NCI-H2227 (cell line): ENCODE data around the gene MTHFD1L.
"Not testable (repeated sequence)": the region's sequence is repeated elsewhere in the genome, so short reads cannot be mapped to it uniquely, and the experiment has no call there.

Source experiments
- DNase-seq: peaks from one replicate; lab custom pipeline; 2025; ENCODE audit not compliant: unreplicated experiment; lab: John Stamatoyannopoulos, UW

MTHFD1L gene

DNA sequence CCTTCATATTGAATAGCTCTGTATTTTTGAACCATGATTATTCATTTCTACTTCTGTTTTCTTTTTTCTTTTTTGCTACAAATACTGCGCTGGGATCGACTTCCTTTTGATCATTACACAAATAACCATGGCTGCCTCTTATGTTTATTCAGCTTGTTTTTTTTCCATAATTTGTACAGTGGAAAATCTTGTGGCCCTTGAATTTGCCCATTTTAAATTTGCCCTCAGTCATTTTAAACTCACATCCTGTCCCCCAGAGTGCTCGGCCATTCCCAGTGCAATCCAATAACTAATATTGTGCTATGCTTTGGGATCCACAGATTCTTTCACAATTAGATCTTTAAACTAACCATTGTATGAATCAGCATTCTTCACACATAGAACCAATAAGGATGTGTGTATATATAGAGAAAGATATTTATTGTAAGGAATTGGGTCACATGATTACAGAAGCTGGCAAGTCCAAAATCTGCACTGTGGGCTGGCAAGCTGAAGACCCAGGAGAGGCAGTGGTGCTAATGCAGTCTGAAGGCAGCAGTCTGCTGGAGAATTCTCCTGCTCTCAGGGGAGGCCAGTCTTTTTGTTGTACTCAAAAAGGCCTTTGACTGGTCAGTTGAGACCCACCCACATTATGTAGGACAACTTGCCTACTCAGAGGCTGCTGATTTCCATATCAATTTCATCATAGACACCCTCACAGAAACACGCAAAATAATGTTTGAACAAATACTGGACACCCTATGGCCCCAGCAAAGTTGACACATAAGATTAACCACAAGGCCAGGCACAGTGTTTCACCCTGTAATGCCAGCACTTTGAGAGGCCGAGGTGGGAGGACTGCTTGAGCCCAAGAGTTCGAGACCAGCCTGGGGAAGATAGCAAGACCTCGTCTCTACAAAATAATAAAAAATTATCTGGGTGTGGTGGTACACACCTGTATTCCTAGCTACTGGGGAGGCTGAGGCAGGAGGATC, 147.1 kb downstream of the MTHFD1L start:
- DNase-seq: no peak

DNA sequence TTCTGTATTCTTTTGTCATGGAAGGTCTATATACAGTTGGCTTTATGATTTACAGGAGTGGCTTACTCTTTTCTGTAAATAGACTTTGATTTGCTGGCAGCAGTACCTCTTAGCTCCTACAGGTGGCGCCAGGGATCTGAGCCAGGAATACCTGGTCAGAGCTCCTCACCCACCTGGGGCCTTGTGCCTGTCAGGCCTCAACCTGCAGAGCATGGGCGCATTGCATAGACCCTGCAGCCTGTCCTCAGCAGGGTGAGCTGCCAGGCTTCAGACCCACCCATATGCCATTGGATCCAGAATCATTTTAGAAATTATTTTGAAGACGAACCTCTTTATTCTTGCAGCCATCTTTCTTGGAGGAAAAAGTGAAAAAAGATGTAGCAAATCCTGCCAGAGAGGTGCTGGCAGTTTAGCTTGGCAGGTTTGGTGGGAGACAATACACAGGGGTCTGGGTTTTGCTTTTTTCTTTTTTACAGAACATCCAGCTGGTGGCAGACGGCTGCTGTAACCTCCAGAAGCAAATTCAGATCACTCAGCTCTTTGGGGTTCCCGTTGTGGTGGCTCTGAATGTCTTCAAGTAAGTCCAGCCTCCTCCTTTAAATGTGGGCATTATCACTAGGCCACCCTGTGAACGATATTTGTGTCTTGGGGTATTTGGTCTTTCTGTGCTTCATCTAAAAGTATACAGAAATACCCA, 149.1 kb downstream of the MTHFD1L start:
- DNase-seq: peak; percentile 69

DNA sequence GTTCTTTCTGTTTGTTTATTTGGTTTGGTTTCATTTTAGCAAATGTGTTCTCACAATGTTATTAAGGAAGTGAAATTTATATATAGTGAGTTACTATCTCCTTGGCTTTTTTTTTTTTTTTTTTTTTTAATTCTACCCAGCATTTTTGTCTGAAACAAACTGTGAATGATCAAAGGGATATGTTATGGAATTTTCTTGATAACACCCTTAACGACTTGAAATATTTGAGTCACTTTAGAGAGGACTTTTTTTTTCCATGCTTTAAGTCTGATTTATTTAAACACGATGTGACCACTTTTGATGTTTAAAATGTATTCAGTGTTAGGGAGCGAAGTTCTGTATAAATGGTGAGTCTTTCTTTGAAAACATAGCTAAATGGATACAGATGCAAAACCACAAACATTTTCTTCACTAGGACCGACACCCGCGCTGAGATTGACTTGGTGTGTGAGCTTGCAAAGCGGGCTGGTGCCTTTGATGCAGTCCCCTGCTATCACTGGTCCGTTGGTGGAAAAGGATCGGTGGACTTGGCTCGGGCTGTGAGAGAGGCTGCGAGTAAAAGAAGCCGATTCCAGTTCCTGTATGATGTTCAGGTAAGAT, 149.7 kb downstream of the MTHFD1L start:
- no peak for DNase-seq

DNA sequence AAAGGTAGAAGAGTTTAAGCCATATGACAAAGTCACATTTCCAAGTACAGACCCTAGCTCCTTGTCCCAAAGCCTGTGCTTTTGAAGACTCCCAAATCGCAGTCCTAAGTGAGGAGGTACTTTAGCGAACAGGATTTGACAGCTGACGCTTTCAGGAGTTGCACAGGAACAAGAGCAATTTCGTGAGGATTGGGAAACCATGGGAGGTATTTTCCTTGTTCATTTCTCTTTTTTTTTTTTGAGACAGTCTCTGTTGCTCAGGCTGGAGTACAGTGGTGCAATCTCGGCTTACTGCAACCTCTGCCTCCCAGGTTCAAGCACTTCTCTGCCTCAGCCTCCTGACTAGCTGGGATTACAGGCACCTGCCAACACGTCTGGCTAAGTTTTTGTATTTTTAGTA, 150.6 kb downstream of the MTHFD1L start:
- no peak for DNase-seq

DNA sequence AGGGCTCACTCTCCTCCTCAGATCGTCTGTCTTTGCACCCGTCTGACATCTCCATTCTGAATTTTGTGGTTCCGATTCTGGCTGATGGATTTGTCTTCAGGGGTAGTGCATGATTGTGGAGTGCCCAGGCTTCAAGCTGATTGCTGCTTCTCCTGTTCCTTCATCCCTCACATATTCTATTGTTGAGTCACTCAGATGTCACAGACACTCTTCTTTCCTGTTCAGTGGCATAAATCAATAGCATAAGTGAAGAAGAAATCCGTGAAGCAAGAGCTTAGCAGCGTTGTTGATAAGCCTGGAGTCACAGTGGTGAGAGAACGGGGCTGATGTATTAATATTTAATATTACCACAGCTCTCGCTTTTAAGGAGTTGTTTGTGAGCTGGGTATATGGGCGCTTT, 152.5 kb downstream of the MTHFD1L start:
- DNase-seq: no peak

DNA sequence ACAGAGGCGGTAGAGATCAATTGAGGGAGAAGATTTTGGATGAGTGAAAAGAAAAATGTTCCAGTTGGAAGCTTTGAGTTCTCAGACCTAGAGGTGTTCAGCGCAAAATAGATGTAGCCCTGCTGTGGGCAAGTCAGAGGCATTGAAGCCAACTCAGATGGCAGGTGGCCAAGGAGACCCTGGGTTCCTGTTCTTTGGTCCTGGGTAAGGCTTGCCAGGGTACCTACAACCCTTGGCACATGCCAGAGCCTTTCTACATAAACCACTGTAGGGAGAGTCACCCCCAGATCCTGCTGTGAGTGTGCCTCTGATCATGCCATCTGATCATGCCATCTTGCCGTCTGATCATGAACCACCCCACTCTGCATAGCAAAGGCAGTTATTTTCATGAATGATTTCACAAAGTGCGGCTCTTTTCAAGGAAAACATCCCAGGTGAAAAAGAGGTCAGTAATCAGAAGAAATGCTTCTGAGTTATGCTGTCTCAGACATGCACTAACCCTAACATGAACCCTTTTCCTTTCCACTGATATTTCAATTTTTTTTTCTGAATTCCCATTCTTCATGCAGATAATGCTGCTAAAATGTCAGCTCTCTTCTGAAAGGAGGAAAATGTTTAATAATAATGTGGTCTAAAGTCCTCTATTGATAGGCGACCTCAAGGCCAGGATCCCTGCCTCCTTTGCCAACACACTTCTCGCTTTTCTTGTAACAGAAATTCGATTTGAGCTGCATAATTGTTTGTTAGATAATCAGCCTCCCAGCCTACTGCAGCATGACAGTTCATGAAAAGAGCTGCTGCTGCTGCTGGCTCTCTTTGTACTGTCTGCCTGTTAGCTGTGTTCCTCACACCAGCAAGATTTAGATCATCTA, 153.6 kb downstream of the MTHFD1L start:
- no peak for DNase-seq

DNA sequence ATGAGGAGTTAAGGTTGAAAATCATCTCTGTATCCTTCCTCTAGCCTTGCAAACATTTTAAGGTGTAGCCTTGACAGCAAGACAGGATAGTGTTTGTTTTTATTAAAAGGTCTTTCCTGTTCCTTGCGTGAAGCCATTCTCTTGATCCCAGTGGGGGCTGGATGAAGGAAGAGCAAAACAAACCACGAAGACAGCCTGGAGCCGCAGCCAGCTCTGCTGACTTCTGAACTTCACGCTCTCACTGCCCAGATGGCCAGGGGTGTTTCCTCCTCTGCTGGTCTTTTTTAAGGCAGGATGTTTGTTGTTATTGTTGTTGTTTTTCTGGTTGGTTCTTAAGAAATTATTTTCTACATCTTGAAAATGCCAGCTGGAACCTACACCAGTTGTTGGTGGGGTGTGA, 156.4 kb downstream of the MTHFD1L start:
- DNase-seq: no peak

DNA sequence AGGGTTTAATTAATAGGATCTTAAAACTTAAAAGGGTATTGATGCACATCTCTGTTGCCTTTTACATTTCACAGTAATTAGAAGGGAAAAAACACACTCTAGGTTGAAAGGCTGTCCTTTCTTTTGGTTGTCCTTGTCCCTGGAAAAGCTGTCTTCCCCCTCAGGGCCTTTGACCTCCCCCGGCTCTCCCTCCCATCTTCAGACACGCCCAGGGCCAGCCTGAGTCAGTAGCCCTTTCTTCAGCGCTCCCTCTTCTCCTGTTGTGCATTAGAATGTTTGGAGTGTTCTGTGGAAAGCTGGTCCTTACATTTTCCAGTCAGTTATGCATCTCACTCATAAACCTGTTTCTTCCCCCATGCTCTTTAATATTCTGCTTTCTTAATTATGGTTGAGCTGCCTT, 157.0 kb downstream of the MTHFD1L start:
- no peak for DNase-seq

DNA sequence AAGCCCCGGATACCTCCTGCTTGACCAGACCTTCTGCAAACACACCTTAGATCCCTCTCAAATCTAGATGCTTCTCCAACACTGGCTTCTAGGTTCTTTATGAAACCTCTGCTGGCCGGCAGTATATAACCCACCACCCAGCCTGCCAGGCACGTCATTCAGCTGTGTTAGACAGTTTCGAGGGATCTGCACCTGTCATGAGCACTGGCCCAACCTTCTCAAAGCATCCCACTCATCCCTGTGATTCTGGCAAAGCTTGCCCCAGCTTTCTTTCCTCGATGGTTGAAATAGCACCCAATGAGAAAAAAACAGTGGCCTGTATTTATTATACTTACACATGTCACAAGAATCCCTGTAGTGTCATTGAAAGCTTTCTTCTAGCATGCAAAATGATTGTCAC, 157.8 kb downstream of the MTHFD1L start:
- no peak for DNase-seq

DNA sequence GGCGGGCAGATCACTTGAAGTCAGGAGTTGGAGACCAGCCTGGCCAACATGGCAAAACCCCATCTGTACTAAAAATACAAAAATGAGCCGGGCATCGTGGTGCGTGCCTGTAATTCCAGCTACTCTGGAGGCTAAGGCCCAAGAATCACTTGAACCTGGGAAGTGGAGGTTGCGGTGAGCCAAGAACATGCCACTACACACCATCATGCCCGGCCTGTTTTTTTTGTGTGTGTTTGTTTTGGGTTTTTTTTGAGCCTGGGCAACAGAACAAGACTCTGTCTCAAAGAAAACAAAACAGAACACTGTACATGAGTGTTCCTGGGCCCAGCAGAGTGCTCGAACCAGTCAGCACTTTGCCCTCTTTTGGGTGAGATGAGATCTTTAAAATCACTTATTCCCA, 159.1 kb downstream of the MTHFD1L start:
- DNase-seq: no peak

DNA sequence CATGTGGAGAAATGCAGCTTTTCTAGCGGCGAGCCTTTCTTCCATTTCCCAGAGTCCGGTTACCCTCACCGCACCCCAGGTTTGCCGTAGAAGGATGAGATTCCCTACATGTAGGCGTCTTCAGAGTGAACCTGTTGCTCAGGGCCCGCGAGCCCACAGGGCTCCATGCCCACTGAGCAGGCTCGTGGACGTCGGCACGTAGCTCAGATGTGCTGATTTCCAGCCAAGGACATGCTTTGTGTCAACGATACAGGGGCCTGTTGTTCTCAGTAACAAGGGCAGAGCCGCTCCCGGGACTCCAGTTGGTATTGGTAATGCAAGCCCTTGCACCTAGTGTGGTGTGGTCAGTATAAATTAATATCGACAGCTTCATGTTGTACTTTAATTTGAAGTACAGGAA, 159.6 kb downstream of the MTHFD1L start:
- DNase-seq: no peak

DNA sequence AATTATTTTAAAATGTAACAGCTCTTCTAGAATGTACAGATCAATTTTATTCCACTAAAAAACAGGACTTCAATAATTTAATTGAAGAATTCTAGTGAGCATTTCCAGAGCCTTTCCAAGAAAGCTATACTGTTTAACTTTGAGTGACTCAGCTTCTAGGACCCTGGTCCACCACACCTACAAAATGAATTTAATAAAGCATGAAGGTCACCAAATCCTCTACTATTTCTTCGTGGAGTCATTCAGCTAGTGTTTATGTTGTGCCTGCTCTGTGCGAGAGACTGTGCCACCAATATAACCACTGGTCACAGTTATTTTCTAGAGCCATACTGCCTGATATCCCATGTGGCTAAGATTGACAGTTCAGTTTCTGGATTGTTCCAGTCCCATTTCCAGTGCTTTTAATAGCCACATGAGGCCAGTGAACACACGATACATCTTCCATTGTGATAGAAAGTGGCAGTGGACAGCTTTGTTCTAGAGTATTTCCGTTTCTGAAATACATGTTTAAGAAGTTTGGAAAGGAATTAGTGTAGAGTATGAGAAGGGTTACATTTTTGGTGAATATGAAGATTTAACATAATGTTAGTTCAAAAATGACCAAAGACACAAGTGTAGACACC, 160.7 kb downstream of the MTHFD1L start:
- DNase-seq: no peak

DNA sequence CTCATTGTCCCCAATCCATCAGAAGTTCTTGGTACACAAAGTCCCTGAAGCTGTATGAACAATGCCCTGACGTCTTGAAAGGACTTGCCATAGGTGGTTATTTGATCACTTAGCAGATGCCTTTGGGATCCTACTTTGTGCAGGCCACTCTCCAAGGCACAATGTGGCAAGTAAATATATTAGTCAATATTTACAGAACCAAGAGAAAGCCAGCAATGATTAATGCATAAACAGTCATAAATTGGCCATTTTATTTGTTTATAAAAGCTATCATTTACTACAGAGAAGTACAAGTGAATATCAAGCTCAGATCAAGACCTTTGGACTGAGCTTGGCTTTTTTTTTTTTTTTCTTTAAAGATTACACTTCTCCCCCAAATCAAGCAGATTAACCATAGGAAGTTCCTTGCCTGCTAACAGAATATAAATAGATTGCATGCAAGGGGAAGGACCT, 161.8 kb downstream of the MTHFD1L start:
- DNase-seq: no peak

DNA sequence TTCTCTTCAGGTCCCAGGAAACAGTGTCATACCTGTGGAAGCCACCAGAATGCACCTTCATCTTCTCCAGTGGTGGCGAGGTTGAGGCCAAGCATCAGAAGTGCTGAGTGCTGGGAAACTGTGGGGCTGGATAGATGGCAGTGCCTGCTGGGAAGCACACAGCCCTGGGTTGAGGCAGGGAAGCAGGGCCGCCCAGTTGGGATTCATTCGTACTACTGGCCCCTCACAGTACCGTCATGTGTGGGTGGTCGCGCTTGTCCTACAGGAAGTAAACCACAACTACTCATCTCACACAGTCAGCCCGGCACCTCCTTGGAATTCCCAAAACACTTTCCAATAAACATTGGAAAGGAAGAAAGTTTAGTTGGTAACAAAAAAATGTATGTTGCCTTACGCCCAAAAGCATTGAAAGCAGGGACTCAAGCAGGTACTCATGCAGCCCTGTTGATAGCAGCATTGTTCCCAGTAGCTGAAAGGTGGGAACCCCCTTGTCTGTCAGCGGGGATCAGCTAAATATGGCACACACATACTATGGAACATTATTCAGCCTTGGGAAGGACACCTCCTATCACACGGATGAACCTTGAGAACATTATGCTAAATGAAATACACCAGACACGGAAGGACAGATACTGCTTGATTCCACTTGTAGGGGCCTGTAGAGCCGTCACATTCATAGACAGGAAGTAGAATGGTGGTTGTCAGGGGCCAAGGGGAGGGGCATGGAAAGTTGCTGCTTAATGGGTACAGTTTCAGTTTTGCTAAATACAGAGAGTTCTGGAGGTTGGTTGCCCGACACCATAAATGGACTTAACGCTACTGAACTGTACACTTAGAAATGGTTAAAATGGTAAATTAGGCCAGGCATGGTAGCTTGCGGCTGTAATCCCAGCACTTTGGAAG, 162.7 kb downstream of the MTHFD1L start:
- no peak for DNase-seq

DNA sequence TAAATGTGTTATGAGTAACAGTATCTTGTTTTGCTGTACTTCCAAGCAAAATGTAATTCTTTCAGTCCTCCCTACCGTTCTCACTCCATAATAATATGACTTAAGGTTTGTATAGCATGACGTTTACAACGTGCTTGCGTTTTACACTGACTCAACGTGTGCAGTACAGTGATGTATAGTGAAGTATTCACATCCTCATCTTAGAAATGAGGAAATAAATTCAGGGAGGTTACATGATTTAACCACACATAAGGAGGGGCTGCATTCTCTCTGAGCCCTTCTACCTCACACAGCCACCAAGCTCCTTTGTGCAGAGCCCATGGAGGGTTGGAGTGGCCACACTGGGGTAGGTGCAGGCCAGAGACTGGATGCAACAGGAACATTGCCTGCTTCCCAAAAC, 164.5 kb downstream of the MTHFD1L start:
- no peak for DNase-seq

DNA sequence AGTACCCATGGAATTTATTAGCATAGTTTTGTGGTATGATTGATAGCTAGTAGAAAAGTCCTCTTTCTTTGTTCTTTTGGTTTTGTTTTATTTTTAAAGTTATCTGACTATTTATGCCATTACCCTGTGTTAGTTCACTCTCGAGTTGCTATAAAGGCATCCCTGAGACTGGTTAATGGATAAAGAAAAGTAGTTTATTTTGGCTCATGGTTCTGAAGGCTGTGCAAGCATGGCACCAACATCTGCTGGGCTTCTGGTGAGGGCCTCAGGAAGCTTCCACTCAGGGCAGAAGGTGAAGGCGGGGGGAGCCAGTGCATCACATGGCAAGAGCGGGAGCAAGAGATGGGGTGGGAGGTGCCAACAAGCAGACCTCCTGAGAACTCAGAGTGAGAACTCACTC, 166.5 kb downstream of the MTHFD1L start:
- no peak for DNase-seq

DNA sequence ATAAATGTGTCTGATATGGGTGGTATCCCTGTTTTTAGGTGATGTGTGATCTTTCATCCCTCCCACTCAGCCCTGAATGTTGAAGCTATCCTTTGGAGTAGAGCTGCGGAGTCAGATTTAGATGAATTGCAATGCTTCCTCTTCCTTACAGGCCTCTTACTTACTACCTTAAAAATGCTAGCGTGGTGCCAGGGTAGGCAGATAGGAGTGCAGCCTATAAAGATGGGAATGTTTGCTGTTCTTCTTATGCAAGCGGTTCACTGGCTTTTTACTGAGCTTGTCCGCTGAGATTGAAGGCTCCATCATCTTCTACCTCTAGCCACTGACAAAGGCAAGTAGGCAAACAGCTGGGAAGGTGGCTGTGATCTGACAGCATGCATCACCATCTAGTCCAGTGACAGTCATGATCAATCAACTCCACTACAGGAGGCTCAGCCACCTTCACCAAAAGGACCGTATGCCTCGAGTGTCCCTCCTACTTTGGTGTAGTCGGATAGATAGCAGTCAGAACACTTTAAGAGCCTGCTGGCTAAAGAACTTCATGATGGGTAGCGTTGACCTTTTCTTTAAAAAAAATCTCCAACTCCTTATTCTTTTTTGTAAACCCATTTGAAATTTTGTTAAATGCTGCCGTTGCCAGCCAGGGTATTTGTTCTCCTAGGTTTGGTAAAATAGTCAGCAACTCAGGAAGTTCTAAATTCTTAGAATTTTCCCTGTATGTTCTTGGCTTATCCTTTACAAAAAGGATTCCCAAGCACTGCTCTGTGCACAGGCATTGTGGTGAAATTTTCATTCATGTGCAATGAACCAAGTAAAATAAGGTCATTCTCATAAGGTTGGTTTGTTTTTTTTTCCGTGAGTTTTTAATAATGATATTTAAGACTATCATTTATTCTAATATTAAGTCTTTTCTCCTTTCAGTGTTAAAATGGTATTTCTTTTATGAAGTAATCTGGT, 169.6 kb downstream of the MTHFD1L start:
- DNase-seq: no peak

DNA sequence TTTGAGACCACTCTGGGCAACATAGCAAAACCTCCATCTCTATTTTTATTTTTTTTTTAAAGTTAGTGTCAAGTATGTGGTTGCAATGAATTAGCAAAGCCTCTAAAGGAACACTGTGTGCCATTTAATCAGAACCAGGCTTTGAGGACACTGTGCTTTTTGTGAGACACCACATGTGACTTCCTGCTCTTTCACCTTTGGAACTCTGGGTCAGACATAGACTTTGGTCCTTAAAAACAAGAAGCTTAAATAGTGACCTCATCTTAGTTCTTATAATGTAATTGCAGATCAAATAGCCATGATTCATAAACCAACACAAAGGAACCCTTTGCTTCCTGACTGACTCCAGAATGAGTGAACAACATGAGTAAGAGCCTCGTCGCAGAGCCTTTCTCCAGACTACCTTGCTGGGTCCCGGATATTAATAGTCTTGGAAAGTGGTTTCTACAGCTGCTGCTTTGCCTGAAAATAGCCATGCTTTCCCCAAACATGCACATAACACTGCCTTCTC, 170.8 kb downstream of the MTHFD1L start:
- not testable (repeated sequence) for DNase-seq
